Measurements from ENCODE around the gene RBM17.

DNA sequence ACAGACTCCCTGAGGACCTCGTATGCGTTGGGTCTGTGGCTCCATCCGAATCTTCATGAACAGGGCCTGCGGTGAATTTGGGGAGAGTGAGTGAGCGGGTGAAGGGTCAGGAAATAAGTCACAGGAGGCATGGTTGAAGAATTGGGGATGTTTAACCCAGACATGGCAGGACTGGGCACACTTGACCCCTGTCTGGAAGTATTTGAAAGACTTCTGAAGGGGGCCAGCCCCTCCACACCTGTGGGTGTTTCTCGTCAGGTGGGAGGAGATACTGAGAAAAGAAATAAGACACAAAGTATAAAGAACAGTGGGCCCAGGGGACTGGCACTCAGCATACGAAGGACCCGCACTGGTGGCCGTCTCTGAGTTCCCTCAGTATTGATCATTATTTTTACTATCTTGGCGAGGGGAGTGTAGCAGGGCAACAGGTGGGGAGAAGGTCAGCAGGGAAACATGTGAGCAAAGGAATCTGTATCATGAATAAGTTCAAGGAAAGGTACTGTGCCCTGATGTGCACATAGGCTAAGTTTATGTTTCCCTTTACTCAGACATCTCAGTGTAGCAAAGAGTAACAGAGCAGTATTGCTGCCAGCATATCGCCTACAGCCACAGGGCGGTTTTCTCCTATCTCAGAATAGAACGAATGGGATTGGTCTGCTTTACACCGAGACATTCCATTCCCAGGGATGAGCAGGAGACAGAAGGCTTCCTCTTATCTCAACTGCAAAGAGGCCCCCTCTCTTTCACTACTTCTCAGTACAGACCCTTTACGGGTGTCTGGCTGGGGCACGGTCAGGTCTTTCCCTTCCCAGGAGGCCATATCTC is 75.6 kb downstream of the RBM17 start:
- TF ChIP-seq ZNF121 (CRISPR knock-in tag; IDR thresholded peaks at IDR 0.05), result no peak
- TF ChIP-seq, protein P1, sequence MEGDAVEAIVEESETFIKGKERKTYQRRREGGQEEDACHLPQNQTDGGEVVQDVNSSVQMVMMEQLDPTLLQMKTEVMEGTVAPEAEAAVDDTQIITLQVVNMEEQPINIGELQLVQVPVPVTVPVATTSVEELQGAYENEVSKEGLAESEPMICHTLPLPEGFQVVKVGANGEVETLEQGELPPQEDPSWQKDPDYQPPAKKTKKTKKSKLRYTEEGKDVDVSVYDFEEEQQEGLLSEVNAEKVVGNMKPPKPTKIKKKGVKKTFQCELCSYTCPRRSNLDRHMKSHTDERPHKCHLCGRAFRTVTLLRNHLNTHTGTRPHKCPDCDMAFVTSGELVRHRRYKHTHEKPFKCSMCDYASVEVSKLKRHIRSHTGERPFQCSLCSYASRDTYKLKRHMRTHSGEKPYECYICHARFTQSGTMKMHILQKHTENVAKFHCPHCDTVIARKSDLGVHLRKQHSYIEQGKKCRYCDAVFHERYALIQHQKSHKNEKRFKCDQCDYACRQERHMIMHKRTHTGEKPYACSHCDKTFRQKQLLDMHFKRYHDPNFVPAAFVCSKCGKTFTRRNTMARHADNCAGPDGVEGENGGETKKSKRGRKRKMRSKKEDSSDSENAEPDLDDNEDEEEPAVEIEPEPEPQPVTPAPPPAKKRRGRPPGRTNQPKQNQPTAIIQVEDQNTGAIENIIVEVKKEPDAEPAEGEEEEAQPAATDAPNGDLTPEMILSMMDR (IDR thresholded peaks at IDR 0.05), result no peak
- TF ChIP-seq, protein P2, sequence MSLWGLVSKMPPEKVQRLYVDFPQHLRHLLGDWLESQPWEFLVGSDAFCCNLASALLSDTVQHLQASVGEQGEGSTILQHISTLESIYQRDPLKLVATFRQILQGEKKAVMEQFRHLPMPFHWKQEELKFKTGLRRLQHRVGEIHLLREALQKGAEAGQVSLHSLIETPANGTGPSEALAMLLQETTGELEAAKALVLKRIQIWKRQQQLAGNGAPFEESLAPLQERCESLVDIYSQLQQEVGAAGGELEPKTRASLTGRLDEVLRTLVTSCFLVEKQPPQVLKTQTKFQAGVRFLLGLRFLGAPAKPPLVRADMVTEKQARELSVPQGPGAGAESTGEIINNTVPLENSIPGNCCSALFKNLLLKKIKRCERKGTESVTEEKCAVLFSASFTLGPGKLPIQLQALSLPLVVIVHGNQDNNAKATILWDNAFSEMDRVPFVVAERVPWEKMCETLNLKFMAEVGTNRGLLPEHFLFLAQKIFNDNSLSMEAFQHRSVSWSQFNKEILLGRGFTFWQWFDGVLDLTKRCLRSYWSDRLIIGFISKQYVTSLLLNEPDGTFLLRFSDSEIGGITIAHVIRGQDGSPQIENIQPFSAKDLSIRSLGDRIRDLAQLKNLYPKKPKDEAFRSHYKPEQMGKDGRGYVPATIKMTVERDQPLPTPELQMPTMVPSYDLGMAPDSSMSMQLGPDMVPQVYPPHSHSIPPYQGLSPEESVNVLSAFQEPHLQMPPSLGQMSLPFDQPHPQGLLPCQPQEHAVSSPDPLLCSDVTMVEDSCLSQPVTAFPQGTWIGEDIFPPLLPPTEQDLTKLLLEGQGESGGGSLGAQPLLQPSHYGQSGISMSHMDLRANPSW (CRISPR knock-in tag; conservative IDR thresholded peaks at IDR 0.05; ENCODE audit: low read depth), result no peak
- TF ChIP-seq IRF2 (CRISPR knock-in tag; IDR thresholded peaks at IDR 0.05; ENCODE audit: borderline replicate concordance, low read depth), result no peak
- TF ChIP-seq, protein P3, sequence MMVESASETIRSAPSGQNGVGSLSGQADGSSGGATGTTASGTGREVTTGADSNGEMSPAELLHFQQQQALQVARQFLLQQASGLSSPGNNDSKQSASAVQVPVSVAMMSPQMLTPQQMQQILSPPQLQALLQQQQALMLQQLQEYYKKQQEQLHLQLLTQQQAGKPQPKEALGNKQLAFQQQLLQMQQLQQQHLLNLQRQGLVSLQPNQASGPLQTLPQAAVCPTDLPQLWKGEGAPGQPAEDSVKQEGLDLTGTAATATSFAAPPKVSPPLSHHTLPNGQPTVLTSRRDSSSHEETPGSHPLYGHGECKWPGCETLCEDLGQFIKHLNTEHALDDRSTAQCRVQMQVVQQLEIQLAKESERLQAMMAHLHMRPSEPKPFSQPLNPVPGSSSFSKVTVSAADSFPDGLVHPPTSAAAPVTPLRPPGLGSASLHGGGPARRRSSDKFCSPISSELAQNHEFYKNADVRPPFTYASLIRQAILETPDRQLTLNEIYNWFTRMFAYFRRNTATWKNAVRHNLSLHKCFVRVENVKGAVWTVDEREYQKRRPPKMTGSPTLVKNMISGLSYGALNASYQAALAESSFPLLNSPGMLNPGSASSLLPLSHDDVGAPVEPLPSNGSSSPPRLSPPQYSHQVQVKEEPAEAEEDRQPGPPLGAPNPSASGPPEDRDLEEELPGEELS (CRISPR knock-in tag; IDR thresholded peaks at IDR 0.05), result no peak
